ENCODE measurements around the gene SLC35F4.

The SLC35F4 gene

DNA sequence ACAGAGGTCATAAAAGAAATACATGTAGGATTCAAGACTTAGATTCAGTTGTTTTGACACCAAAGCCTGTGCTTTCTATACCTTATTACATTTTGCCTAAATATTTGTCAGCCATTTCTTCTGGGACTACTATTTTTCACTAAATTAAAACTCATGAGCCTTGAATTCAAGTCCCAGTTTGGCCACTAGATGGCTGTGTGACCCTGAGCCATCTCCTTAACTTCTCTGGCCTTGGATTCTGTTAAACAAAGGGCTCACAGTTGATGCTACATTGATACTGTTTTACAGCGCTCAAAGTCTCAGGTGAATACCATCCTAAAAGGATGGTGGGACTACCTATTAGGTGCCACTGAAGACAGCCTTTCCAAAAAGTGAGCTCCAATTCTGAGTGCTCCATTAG lies 332.7 kb downstream of the SLC35F4 start:
- peak in 1 of 56 donors; percentile 7 for DNase-seq

DNA sequence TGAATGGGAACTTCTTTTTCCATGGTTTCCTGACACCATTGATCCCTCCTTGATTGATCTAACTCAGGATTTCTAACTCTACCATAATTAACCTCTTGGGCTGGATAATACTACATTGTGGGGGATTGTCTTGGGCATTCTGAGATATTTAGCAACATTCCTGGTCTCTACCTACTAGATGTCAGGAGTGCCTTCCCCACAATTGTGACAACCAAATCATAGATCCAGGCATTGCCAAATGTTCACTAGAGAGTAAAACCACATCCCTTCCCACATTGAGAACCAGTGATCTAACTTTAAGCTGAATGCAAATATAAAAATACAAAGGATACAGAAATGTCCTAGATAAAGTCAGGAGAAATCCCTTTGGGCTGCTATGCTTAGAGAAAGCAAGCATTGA lies 335.3 kb downstream of the SLC35F4 start:
- DNase-seq: no peak

DNA sequence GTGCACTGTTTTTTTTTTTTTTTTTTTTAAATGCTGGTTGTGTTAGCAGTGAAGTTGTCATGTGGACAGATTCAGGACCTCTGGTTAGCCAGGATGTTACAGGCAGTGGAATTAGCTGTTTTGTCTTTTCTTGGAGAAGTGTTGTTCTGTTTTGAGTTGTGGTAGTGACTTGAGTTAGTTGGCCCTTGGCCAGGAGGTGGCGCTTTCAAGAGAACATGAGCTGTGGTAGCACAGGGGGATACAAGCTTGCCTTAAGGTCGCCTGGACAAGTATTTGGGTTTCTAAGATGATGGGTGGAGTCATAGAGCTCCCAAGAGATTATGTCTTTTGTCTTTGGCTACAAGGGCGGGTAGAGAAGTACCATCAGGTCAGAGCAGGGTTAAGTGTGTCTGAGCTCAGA lies 338.9 kb downstream of the SLC35F4 start:
- no peak for DNase-seq

DNA sequence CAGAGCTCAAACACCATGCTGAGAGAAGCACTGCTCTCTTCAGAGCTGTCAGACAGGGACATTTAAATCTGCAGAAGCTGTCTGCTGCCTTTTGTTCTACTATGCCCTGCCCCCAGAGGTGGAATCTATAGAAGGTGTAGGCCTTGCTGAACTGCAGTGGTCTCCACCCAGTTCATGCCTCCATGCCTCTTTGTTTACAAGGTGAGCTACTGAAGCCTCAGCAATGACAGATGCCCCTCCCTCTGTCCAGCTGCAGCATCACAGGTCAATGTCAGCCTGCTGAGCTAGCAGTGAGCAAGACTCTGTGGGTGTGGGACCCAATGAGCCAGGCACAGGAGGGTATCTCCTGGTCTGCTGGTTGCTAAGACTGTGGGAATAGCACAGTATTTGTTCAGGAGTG lies 346.8 kb downstream of the SLC35F4 start:
- DNase-seq: no peak
